GM19099 (cell line): Measurements from ENCODE around the gene ANTXR1.

Source experiments
- POLR2A ChIP-seq: IDR thresholded peaks from 3 replicates; pipeline ENCODE4 v1.6.1; 2011; ENCODE audit warnings: low read depth; ENCODE audit not compliant: insufficient read length; ENCODE audit errors: extremely low read depth

ANTXR1 gene

DNA sequence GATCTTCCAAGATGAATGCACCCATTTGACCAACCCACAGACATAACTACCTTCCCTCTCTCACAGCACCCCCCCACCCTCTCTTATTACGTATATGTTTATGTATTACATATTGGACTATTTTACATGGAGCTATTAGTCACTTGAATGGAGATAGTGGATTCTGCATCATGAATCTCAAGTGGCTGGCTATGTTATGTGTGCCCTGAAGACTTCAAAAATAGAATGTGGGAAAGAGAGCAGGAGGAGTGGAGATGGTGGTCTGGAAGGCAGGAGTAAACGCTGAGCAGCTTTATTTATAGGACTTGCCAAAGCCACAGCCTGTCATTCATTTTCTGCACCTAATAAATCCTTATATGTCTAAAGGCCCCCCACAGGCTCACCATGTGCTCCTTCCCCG, 4.9 kb downstream of the ANTXR1 start:
- TF ChIP-seq POLR2A, result no peak

GRCh38 chr2:69018678-69019095, 5.7 kb downstream of the ANTXR1 start:
- no peak for TF ChIP-seq POLR2A

GRCh38 chr2:69020496-69021426, 7.8 kb downstream of the ANTXR1 start:
- no peak for TF ChIP-seq POLR2A

- TF ChIP-seq POLR2A, result no peak
These were observed 8.7 kb downstream of the ANTXR1 start for GRCh38 chr2:69021727-69022126.

DNA sequence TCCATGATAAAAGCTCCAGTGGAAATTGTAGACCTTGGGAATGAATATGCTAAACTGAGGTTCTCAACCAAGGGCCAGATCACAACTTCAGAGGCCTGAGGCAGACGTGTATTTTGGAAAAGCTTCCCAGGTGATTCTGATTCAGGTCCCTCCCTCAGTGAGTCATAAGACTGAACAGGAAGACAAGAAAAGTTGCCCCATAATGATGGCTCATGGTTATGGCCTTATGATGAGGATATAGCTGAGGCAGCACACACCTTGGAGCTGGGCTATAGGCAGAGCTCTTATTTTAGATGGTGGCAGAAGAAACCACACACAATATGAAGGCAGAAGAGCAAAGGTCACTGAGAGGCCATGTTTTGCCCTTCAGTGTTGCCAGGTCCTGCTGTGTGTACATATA, 9.6 kb downstream of the ANTXR1 start:
- TF ChIP-seq POLR2A, result no peak

- no peak for TF ChIP-seq POLR2A
These were observed 10.3 kb downstream of the ANTXR1 start for GRCh38 chr2:69023236-69023635.

DNA sequence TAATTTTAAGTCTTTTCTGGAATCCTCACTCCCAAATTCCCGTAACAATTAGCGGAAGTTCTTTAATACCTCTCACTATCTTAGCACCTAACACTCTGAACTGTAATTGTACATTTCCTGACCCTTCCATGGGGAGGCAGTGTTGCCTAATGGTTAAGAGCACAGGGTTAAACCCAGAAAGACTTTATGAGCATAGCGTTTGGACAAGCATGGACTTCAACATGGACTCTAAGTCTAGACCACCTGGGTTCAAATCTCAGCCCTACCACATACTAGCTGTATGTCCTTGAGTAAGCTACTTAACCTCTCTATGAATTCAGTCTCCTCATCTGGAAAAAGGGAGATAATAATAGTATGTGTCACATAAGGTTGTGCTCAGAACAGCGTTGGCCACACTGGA, 13.0 kb downstream of the ANTXR1 start:
- TF ChIP-seq POLR2A, result no peak

- TF ChIP-seq POLR2A, result no peak
These were observed 13.9 kb downstream of the ANTXR1 start for GRCh38 chr2:69026691-69027459.

GRCh38 chr2:69030800-69031428, 17.9 kb downstream of the ANTXR1 start:
- TF ChIP-seq POLR2A, result no peak

- TF ChIP-seq POLR2A, result no peak
These were observed 18.5 kb downstream of the ANTXR1 start for GRCh38 chr2:69031466-69031865.

GRCh38 chr2:69032336-69032735, 19.4 kb downstream of the ANTXR1 start:
- no peak for TF ChIP-seq POLR2A

GRCh38 chr2:69033461-69034095, 20.6 kb downstream of the ANTXR1 start:
- TF ChIP-seq POLR2A, result no peak

GRCh38 chr2:69034122-69034521, 21.1 kb downstream of the ANTXR1 start:
- TF ChIP-seq POLR2A, result no peak

DNA sequence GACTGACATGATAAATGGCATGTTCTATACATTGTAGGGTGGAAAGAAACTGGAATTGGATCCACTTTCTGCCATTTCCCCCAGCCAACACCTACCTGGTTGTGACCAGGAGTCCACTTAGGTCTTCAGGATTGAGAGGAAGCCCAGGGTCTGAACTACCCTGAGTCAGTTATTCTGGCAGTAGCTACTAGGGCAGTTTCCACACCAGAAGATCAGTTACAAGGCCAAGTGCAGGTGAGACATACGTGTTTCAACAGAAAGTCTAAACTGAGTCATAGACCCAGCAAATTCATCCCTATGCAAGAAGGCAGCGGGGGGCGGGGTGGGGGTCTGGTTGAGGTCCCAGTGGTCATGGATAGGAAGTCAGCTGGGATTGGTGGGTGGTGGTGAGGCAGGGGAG, 21.9 kb downstream of the ANTXR1 start:
- TF ChIP-seq POLR2A, result no peak

- TF ChIP-seq POLR2A, result no peak
These were observed 23.9 kb downstream of the ANTXR1 start for GRCh38 chr2:69036926-69037325.
